GM12878 (cell line): ENCODE measurements around the gene AADAC. TPM values are rescaled to one million over a fixed set of nuclear protein-coding genes. Genes with fewer than 3 reads are reported as not detected.

Experiments used
- ATAC-seq: fragments of 200-7000 bp; cut with Tn5 transposase; 3 replicates; pipeline ENCODE4 v1.9.1; 2020; ENCODE audit warnings: mild to moderate bottlenecking, moderate library complexity
- BruUV-seq: library from RNA; stranded (reverse); fragments of 400-500 nt; replicated peaks from 2 replicates; lab custom pipeline; 2021; lab: Mats Ljungman, UMichigan
- CTCF ChIA-PET: fragments of 300-600 bp; sonication (Branson Sonifier 250); formaldehyde crosslinking; extraction: SDS; loops from one replicate; lab custom pipeline; 2021; ENCODE audit warnings: inconsistent platforms; lab: Yijun Ruan, JAX
- POLR2A ChIA-PET: fragments of 350-600 bp; formaldehyde crosslinking; extraction: SDS; loops from one replicate; lab custom pipeline; 2021; ENCODE audit warnings: inconsistent platforms; lab: Charles Lee
- RAD21 ChIA-PET: fragments of 300-600 bp; sonication (Branson Sonifier 250); formaldehyde crosslinking; loops from one replicate; lab custom pipeline; 2023; ENCODE audit warnings: antibody characterized with exemption; ENCODE audit not compliant: unreplicated experiment; lab: Charles Lee
- SMC1A ChIA-PET: fragments of 300-600 bp; sonication (Branson Sonifier 250); formaldehyde crosslinking; loops from one replicate; lab custom pipeline; 2023; ENCODE audit not compliant: unreplicated experiment, uncharacterized antibody; lab: Charles Lee
- DNase-seq: peaks from one replicate; pipeline ENCODE4 v3.0.0-alpha.2; 2011; ENCODE audit warnings: low read depth, low spot score
- FAIRE-seq: peaks from 3 replicates; lab custom pipeline; 2011; peaks lifted over from hg19 to GRCh38; lab: Jason Lieb, UNC
- H2AFZ ChIP-seq: 2 replicates; pipeline ENCODE4 v1.6.0; 2011; ENCODE audit warnings: low read depth, low read length, control low read depth; ENCODE audit not compliant: control insufficient read depth
- H3K27ac ChIP-seq: 2 replicates; pipeline ENCODE4 v1.5.1; 2011; ENCODE audit warnings: control low read depth; ENCODE audit not compliant: control insufficient read depth, insufficient read depth
- H3K27me3 ChIP-seq, 2 experiments: replicated peaks in 1 of 2; 2 replicates each; pipeline versions ENCODE4 v1.6.0 to v1.6.1; 2011; ENCODE audit warnings: low read length in 1 of 2; ENCODE audit not compliant: control insufficient read depth in 2 of 2, insufficient read depth in 2 of 2
- H3K36me3 ChIP-seq, 2 experiments: 2 replicates each; pipeline ENCODE4 v1.5.1; 2011; ENCODE audit warnings: low read length in 1 of 2; ENCODE audit not compliant: control insufficient read depth in 2 of 2, insufficient read depth in 2 of 2
- H3K4me1 ChIP-seq: 2 replicates; pipeline ENCODE4 v1.6.1; 2011; ENCODE audit warnings: mild to moderate bottlenecking, low read length, moderate library complexity, mixed read lengths; ENCODE audit not compliant: control insufficient read depth, insufficient read depth
- H3K4me2 ChIP-seq: 2 replicates; pipeline ENCODE4 v1.6.0; 2011; ENCODE audit warnings: control low read depth; ENCODE audit not compliant: control insufficient read depth, insufficient read depth
- H3K4me3 ChIP-seq: fragments of 200-600 bp; sonication (generic); 2 replicates; pipeline ENCODE4 v1.5.1; 2016
- H3K79me2 ChIP-seq: 2 replicates; pipeline ENCODE4 v1.6.0; 2011; ENCODE audit warnings: low read length; ENCODE audit not compliant: control insufficient read depth, insufficient read depth
- H3K9ac ChIP-seq: 2 replicates; pipeline ENCODE4 v1.8.0; 2011; ENCODE audit warnings: low read length, control low read depth, mixed read lengths; ENCODE audit not compliant: control insufficient read depth, insufficient read depth
- H3K9me3 ChIP-seq: replicated peaks from 3 replicates; pipeline ENCODE4 v1.5.1; 2011; ENCODE audit warnings: mild to moderate bottlenecking, low read length; ENCODE audit not compliant: control insufficient read depth, insufficient read depth
- H4K20me1 ChIP-seq: 2 replicates; pipeline ENCODE4 v1.6.0; 2011; ENCODE audit not compliant: control insufficient read depth, insufficient read depth
- ATF2 ChIP-seq: IDR thresholded peaks from 2 replicates; pipeline ENCODE4 v1.6.1; 2012; ENCODE audit warnings: low read length, inconsistent platforms
- BACH1 ChIP-seq: fragments of 450-650 bp; IDR thresholded peaks from 2 replicates; pipeline ENCODE4 v1.6.1; 2017; ENCODE audit warnings: mild to moderate bottlenecking, borderline replicate concordance
- CEBPB ChIP-seq, 2 experiments: fragments of 150-350 bp in 1 of 2; IDR thresholded peaks; 2 replicates each; pipeline ENCODE4 v1.6.1; 2012 to 2014; ENCODE audit warnings: low read depth in 2 of 2, low read length in 2 of 2, borderline replicate concordance in 1 of 2, inconsistent platforms in 1 of 2
- ETV6 ChIP-seq, 2 experiments: fragments of 450-650 bp in 1 of 2; IDR thresholded peaks in 1 of 2; conservative IDR thresholded peaks in 1 of 2; 2 replicates each; pipeline ENCODE4 v1.6.1; 2014; ENCODE audit warnings: antibody characterized with exemption in 1 of 2, borderline replicate concordance in 1 of 2, low read depth in 1 of 2, mild to moderate bottlenecking in 1 of 2, moderate library complexity in 1 of 2
- HDAC2 ChIP-seq: fragments of 200-600 bp; sonication (generic); IDR thresholded peaks from 2 replicates; pipeline ENCODE4 v1.6.1; 2017
- JUNB ChIP-seq: IDR thresholded peaks from 2 replicates; pipeline ENCODE4 v1.6.1; 2016; ENCODE audit warnings: antibody characterized with exemption, mild to moderate bottlenecking
- KLF5 ChIP-seq: fragments of 450-650 bp; IDR thresholded peaks from 2 replicates; pipeline ENCODE4 v1.6.1; 2014; ENCODE audit warnings: mild to moderate bottlenecking; ENCODE audit not compliant: partially characterized antibody
- MTA2 ChIP-seq: fragments of 450-650 bp; IDR thresholded peaks from 2 replicates; pipeline ENCODE4 v1.6.1; 2016; ENCODE audit warnings: low read depth, mild to moderate bottlenecking, moderate library complexity
- RUNX3 ChIP-seq: IDR thresholded peaks from 2 replicates; pipeline ENCODE4 v1.6.1; 2012; ENCODE audit warnings: low read length, inconsistent platforms
- SMAD1 ChIP-seq: fragments of 450-650 bp; IDR thresholded peaks from 2 replicates; pipeline ENCODE4 v1.6.1; 2018; ENCODE audit warnings: mild to moderate bottlenecking, low read depth; ENCODE audit not compliant: partially characterized antibody
- SPI1 ChIP-seq: IDR thresholded peaks from 2 replicates; pipeline ENCODE4 v1.6.1; 2011; ENCODE audit warnings: low read depth, mild to moderate bottlenecking, low read length, moderate library complexity, borderline replicate concordance; ENCODE audit not compliant: insufficient read depth
- SREBF2 ChIP-seq: IDR thresholded peaks from 2 replicates; pipeline ENCODE4 v1.6.1; 2012; ENCODE audit warnings: mild to moderate bottlenecking, low read length
- YBX1 ChIP-seq: fragments of 450-650 bp; IDR thresholded peaks from 2 replicates; pipeline ENCODE4 v1.6.1; 2016; ENCODE audit warnings: antibody characterized with exemption
- ZBTB33 ChIP-seq: fragments of 450-650 bp; IDR thresholded peaks from 2 replicates; pipeline ENCODE4 v1.6.1; 2017; ENCODE audit warnings: mild to moderate bottlenecking
- WGBS: methylation state at CpG from one replicate; pipeline ENCODE4 v1.1.6; 2016; ENCODE audit warnings: low lambda C conversion rate; ENCODE audit not compliant: insufficient replicate concordance, insufficient coverage; ENCODE audit errors: missing lambda C conversion rate; 5-methylcytosine and 5-hydroxymethylcytosine counted together
- in situ Hi-C: fragments of 300-500 bp; cut with MboI; formaldehyde crosslinking; loops from 9 replicates; pipeline ENCODE4 v1.14.3; 2018; ENCODE audit warnings: mixed read lengths
- intact Hi-C: fragments of 100-400 bp; cut with micrococcal nuclease; formaldehyde crosslinking; loops from one replicate; pipeline ENCODE4 v1.14.2; 2022; ENCODE audit not compliant: unreplicated experiment
- polyA plus RNA-seq, 11 experiments: library from polyadenylated mRNA; depleted of rRNA in 4 of 11; unstranded in 6 of 11; stranded (reverse) in 5 of 11; fragments of >200 nt; fragmentation: Nextera tagmentation in 4 of 11; fragmentation: Illumina TruSeq in 1 of 11; extraction: Ambion mirVana in 4 of 11; extraction: Trizol in 1 of 11; gene quantifications; 1 replicate in 1 of 11; 2 replicates in 10 of 11; pipeline versions ENCODE4 v1.2.1 to v1.2.3, GENCODE V29; 2011 to 2016; ENCODE audit warnings: inconsistent platforms in 2 of 11, missing spikeins in 2 of 11, low read depth in 1 of 11
- total RNA-seq, 4 experiments: library from RNA; depleted of rRNA in 3 of 4; stranded (reverse); fragments of >200 nt in 3 of 4; fragmentation: Illumina TruSeq in 1 of 4; extraction: Trizol in 1 of 4; gene quantifications; 2 replicates each; pipeline versions ENCODE4 v1.2.1 to v1.2.3, GENCODE V29; 2013 to 2021

Gene AADAC
- total and polyA plus RNA-seq, 10 of the 15 experiments (the other 5 are each of a cell fraction or from before 2014, with no cell fraction given) = 0.13 TPM; not detected in 9

- WGBS = 89% methylated on average over 1 of the region's 1 CpG
- Histone ChIP-seq H3K9me3 (no peaks in the 10 kb centered on the region), H3K27ac (no peak overlapping the region), H3K36me3 (no peaks in the 10 kb centered on the region), H3K9ac (no peak overlapping the region), H3K79me2 (no peaks in the 10 kb centered on the region), H2AFZ (no peak overlapping the region), H3K4me1 (peaks cover 10% of the 10 kb centered on the region)
- POLR2A ChIA-PET = no interaction called here
- no peak for FAIRE-seq
- BruUV-seq = no TSS peak
- SMC1A ChIA-PET = no interaction called here
- TF ChIP-seq ZBTB33 (no peak), SMAD1 (no peak), YBX1 (no peak)
- TF ChIP-seq, all 136 proteins: peak for 0
- ATAC-seq (no peak), DNase-seq (no peak)
- RAD21 ChIA-PET = interaction anchor here (1.0 kb wide), 1 partner anchor 8 kb away, joined by 3 read pairs; no protein-coding TSS in a partner anchor
- H4K20me1 ChIP-seq = no peaks in the 10 kb centered on the region
- intact Hi-C loops = no loop called here
- no peaks in the 10 kb centered on the region for H3K27me3 ChIP-seq
- no peak overlapping the region for H3K4me3 ChIP-seq
- in situ Hi-C loops = no loop called here
- no peak overlapping the region for H3K4me2 ChIP-seq
- CTCF ChIA-PET = no interaction called here
Observed at GRCh38 chr3:151867666-151868065, 53.8 kb downstream of the AADAC start.

- RAD21 ChIA-PET = no interaction called here
- DNase-seq (no peak), FAIRE-seq (no peak), ATAC-seq (no peak)
- H3K27ac ChIP-seq = no peak overlapping the region
- POLR2A ChIA-PET = no interaction called here
- no peak overlapping the region for H3K4me2 ChIP-seq
- no peaks in the 10 kb centered on the region for H3K79me2 ChIP-seq
- H4K20me1 ChIP-seq = no peaks in the 10 kb centered on the region
- no peaks in the 10 kb centered on the region for H3K36me3 ChIP-seq
- no peak overlapping the region for H2AFZ ChIP-seq
- no peak overlapping the region for H3K4me3 ChIP-seq
- H3K4me1 ChIP-seq = peaks cover 10% of the 10 kb centered on the region
- H3K27me3 ChIP-seq = no peaks in the 10 kb centered on the region
- in situ Hi-C loops (no loop called here), intact Hi-C loops (no loop called here)
- no peaks in the 10 kb centered on the region for H3K9me3 ChIP-seq
- BruUV-seq = no TSS peak
- no peak overlapping the region for H3K9ac ChIP-seq
- 75% methylated on average over 3 of the region's 3 CpGs for WGBS
- CTCF ChIA-PET = no interaction called here
- SMC1A ChIA-PET = interaction anchor here (1.0 kb wide), 1 partner anchor 50 kb away, joined by 3 read pairs; no protein-coding TSS in a partner anchor
- TF ChIP-seq ATF2 = no peak
- no peak for TF ChIP-seq RUNX3
- no peak for TF ChIP-seq KLF5
- no peak for TF ChIP-seq BACH1
- TF ChIP-seq ETV6 (conservative IDR thresholded peaks at IDR 0.05 in 1 of 2, IDR thresholded peaks at IDR 0.05 in 1 of 2; ENCODE audit: borderline replicate concordance in 1 of 2, low read depth in 1 of 2) = no peak
- TF ChIP-seq JUNB = no peak
- TF ChIP-seq SPI1 = no peak
- no peak for TF ChIP-seq HDAC2
- TF ChIP-seq SREBF2 = no peak
- no peak for TF ChIP-seq MTA2
- TF ChIP-seq CEBPB (IDR thresholded peaks at IDR 0.05; ENCODE audit: borderline replicate concordance in 1 of 2, low read depth in 2 of 2, low read length in 2 of 2) = no peak
Observed at GRCh38 chr3:151869181-151869580, 55.3 kb downstream of the AADAC start.
